WTC11 (cell line): ENCODE data around the gene ALDH16A1.

ENCODE experiments used
- AR ChIP-seq: fragments of 250-450 bp; sonication (Bioruptor Pico); IDR thresholded peaks from 2 replicates; pipeline ENCODE4 v1.9.0; 2021; ENCODE audit warnings: mild to moderate bottlenecking
- CTCF ChIP-seq: fragments of 200-600 bp; IDR thresholded peaks from 2 replicates; pipeline ENCODE4 v1.8.0; 2022; ENCODE audit warnings: antibody characterized with exemption
- ELF4 ChIP-seq: sonication (generic); formaldehyde crosslinking; IDR thresholded peaks from 2 replicates; pipeline ENCODE4 v1.8.1; 2022; ENCODE audit warnings: low read depth, mild to moderate bottlenecking, moderate library complexity, missing genetic modification reagents
- GRHL2 ChIP-seq: fragments of 250-450 bp; sonication (Bioruptor Pico); IDR thresholded peaks from 2 replicates; pipeline ENCODE4 v1.8.0; 2022; ENCODE audit warnings: mild to moderate bottlenecking, moderate library complexity; ENCODE audit not compliant: insufficient replicate concordance, severe bottlenecking
- MAX ChIP-seq: sonication (generic); formaldehyde crosslinking; IDR thresholded peaks from 2 replicates; pipeline ENCODE4 v1.8.0; 2022; ENCODE audit warnings: mild to moderate bottlenecking, missing genetic modification reagents
- NFE2L1 ChIP-seq: sonication (generic); formaldehyde crosslinking; IDR thresholded peaks from 2 replicates; pipeline ENCODE4 v1.8.1; 2023; ENCODE audit warnings: missing genetic modification reagents
- RORB ChIP-seq: fragments of 250-450 bp; sonication (Bioruptor Pico); IDR thresholded peaks from 2 replicates; pipeline ENCODE4 v1.9.0; 2021; ENCODE audit warnings: mild to moderate bottlenecking
- SP1 ChIP-seq: sonication (generic); formaldehyde crosslinking; conservative IDR thresholded peaks from 2 replicates; pipeline ENCODE4 v1.8.1; 2022; ENCODE audit warnings: missing genetic modification reagents
- ZNF232 ChIP-seq: sonication (generic); formaldehyde crosslinking; IDR thresholded peaks from 2 replicates; pipeline ENCODE4 v1.8.0; 2022; ENCODE audit warnings: mild to moderate bottlenecking, missing genetic modification reagents
- ZNF263 ChIP-seq: sonication (generic); formaldehyde crosslinking; IDR thresholded peaks from 2 replicates; pipeline ENCODE4 v1.8.1; 2022; ENCODE audit warnings: low read depth, mild to moderate bottlenecking, moderate library complexity, missing genetic modification reagents
- ZNF512 ChIP-seq: sonication (generic); formaldehyde crosslinking; IDR thresholded peaks from 2 replicates; pipeline ENCODE4 v1.8.1; 2022; ENCODE audit warnings: missing genetic modification reagents, borderline replicate concordance
- ZSCAN18 ChIP-seq: fragments of 250-450 bp; sonication (Bioruptor Pico); IDR thresholded peaks from 2 replicates; pipeline ENCODE4 v2.1.2; 2022; ENCODE audit warnings: mild to moderate bottlenecking, moderate library complexity

- TF ChIP-seq MAX (CRISPR knock-in tag): no peak
- no peak for TF ChIP-seq CTCF
- TF ChIP-seq SP1 (CRISPR knock-in tag): no peak
- no peak for TF ChIP-seq ZNF263 (CRISPR knock-in tag)
- TF ChIP-seq ZNF232 (CRISPR knock-in tag): no peak
- no peak for TF ChIP-seq AR (CRISPR knock-in tag)
- no peak for TF ChIP-seq ZNF512 (CRISPR knock-in tag)
- TF ChIP-seq GRHL2 (CRISPR knock-in tag): no peak
- no peak for TF ChIP-seq NFE2L1 (CRISPR knock-in tag)
- no peak for TF ChIP-seq RORB
- no peak for TF ChIP-seq ELF4 (CRISPR knock-in tag)
- TF ChIP-seq ZSCAN18 (CRISPR knock-in tag): no peak
These were observed 33.8 kb downstream of the ALDH16A1 start for GRCh38 chr19:49486710-49487276.
